GM19455 (cell line): ENCODE measurements around the gene DTNB.
A peak's percentile ranks its signal among the peaks of the same experiment; 100 is the strongest.
"Not testable (repeated sequence)": the region's sequence is repeated elsewhere in the genome, so short reads cannot be mapped to it uniquely, and the experiment has no call there.

ENCODE experiments used
- ATAC-seq: cut with Tn5 transposase; IDR thresholded peaks from one replicate; pipeline ENCODE4 v1.9.1; 2021; ENCODE audit not compliant: unreplicated experiment

The DTNB gene

GRCh38 chr2:25426326-25426725, 247.1 kb downstream of the DTNB start:
- no peak for ATAC-seq

GRCh38 chr2:25424426-25425028, 248.8 kb downstream of the DTNB start:
- no peak for ATAC-seq

DNA sequence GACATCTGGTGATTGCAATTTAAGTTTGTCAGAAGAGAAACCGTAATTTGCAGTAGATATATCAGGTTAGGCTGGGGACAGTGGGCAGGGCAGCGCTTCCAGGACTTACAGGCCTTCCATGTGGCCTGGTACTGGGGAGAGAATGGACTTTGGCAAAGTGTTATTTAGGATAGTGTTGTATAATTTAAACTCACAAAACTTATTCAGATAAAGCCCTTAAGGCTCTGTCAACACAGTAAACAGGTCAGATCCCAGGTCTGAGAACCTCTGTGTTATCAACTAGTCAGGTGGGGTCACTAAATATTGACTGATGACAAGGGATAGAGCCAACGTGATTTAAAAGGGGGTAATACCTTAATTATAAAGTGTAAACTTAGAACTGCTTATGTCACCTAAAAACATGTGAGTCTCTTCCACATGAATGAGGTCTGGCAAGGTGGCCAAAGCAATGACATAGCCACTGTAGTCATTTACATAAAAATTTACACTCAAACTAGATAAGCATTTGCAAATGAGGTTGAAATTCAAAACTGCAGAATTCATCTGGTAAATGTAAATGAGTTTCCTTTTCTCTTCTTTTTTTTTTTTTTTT, 251.5 kb downstream of the DTNB start:
- no peak for ATAC-seq

DNA sequence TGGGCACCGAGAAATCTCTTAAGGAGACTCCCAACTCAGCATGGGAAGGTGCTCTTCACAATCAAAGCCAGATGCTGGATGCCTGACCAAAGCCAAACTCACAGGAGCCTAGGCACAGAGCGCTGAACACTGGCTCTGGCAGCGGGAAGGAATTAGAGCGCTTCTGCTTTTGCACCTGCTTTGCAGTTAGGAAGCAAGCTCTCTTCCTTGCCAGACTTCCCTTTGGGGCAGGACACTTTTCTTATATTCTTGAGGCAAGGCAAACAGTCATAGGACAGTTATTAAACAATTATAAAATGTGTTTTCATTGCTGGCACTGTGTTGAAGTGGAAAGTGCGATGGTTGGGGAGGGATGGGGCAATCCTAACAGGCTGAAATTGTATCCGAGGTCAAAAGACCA, 252.1 kb downstream of the DTNB start:
- no peak for ATAC-seq

- peak; percentile 48 for ATAC-seq
These were observed 252.5 kb downstream of the DTNB start for GRCh38 chr2:25420820-25421237.

GRCh38 chr2:25419678-25420242, 253.6 kb downstream of the DTNB start:
- ATAC-seq = peak; percentile 66

DNA sequence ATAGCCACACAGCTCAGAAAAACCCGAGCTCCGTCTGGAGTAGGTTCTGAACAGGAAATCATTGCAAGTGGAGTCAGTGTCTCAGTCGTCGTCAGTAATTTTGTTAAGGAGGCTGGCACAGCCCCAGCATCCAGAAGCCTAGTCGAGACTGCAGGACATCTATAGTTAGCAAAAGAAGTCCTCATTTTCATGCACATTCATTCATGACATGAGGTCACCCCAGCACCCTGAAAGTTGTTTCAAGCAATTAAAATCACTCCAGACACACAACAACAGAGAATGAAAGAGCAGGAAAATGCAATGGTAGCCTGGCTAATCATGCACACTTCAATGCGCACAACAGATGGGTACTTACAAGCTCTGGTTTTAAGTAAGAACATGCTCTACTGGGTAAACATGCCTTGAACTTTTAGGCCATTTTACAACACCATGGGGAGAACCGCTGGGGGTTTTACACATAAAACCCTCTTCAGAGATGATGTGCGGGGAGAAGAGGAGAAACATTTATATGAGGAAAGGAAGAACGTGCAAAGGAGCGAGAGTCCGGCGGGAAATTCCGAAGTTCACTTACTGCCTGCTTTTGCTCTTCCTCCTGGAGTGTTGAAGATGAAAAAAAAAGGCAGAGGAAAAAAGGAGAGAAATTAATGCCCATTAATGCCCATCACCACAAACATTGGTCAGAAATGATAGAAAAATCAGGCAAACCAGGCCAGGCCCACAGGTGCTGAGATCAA, 254.3 kb downstream of the DTNB start:
- ATAC-seq = no peak

GRCh38 chr2:25417715-25418369, 255.5 kb downstream of the DTNB start:
- ATAC-seq = no peak

DNA sequence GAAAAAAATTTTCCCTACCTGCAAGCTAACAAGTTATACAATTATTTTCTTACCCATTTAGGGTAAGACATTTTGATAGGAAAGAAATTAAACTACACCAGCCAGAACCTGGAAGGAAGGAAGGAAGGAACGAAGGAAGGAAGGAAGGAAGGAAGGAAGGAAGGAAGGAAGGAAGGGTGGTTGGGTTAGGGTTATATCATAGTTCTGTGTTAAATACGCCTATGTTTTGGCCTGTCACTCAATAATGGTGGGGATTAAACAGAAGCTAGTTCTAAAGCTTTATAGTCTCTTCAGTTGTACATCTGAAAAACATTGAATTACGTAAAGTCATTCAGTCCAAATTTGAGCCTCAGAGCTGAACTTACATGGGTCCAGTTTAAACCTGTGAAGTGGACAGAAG, 256.7 kb downstream of the DTNB start:
- ATAC-seq = no peak

DNA sequence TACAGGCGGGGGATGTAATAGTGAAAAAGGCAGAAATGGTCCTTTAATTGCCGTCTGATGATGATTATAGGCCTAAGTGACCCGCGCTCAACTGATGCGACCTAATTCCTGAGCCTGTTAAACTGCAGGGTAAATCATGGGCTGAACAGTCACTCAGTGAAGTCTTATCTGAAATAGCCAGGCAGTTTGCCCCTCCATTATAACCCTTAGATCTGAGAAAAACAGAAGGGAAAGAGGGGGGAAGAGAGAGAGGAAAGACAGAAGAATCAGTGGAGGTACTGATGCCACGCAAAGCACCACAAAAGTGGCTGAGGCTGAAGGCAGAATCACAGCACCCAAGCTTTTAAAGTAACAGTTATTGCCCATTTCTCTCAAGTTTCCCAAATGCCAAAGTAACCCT, 258.6 kb downstream of the DTNB start:
- no peak for ATAC-seq

GRCh38 chr2:25413409-25413808, 260.0 kb downstream of the DTNB start:
- ATAC-seq = not testable (repeated sequence)

GRCh38 chr2:25411753-25412152, 261.6 kb downstream of the DTNB start:
- no peak for ATAC-seq

GRCh38 chr2:25411281-25411680, 262.1 kb downstream of the DTNB start:
- no peak for ATAC-seq

- no peak for ATAC-seq
These were observed 263.0 kb downstream of the DTNB start for GRCh38 chr2:25410370-25410769.

DNA sequence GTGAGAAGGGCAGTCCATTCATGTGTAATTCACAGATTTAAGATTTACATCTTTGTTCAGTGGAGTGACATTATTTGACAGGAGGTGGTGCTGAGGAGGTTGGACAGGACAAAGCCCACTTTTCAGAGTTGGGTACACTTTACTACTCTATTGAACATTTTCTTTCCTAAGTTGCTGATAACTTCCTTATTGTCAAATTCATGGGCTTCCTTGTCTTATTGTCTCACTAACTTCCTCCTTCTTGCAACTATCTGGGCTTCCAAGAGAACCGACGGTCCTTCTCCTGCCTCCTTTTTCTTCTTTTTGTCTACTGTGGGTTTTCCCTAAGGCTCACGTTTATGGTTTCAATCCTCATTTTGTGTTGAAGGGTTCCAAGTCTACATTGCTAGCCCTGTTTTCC, 263.9 kb downstream of the DTNB start:
- no peak for ATAC-seq

DNA sequence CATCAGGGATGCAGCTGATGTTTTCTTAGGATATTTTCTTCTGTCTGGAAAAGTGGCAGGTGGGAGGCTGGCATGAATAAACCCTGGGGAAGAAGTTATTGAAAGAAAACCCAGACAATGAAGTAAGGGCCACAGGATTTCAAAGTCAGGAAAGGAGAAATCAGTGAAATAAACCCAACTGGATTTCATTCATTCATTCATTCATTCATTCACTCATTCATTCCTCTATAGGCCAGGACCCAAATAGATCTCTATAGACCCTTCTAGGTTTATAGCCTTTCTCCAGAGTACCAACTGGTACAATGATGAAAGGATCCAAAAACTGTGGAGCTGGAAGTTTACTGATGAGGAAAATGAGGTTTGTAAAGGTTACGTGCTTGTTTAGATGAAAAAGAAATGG, 264.3 kb downstream of the DTNB start:
- no peak for ATAC-seq

DNA sequence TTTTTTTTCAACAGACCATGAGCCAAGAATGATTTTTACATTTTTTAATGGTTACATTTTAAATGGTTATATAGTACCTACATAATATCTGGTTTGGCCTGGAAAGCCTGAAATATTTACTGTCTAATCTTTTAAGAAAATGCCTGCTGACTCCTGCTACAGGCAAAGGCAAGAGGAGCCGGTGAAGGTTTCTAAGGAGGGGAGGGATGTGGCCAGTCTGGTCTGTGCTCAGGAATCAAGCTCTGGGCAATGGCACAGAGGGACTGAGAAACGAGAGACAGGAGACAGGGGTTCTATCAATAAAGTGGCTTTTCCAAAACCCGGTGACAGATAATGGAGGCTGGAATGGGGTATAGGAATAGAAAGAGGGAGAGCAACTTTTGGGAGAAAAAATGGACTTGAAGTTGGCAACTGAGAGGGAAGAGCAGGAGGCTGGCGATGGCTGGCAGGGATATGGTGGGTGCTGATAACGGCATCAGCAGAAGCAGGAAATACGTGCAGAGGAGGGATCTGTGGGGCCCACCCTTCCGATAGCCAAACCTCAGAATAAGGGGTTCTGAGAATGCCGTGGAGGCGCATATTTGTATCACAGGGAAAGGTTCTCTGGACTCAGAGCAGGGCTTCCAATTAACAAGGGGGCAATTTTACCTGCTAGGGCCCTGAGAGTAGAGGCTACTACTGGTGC, 267.6 kb downstream of the DTNB start:
- no peak for ATAC-seq

GRCh38 chr2:25403120-25403760, 270.1 kb downstream of the DTNB start:
- peak; percentile 65 for ATAC-seq

DNA sequence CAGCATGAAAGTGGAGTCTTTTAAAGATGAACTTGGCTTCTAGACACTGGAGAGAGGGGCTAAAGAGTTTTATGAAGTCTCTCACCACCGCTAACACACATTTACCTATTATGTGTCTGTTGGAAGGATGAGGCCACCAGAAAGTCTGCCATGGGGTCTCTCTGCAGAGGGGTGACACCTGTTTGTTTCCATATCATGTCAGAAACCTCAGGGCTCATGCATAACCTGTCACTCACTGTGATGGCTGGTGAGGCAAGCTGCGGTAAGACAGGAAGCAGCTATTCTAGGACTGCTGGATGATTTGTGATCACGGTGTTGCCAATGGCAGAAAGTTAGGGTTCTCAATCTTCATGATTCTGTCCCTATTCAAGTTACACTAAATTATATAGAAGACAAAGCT, 270.9 kb downstream of the DTNB start:
- ATAC-seq = peak; percentile 58

DNA sequence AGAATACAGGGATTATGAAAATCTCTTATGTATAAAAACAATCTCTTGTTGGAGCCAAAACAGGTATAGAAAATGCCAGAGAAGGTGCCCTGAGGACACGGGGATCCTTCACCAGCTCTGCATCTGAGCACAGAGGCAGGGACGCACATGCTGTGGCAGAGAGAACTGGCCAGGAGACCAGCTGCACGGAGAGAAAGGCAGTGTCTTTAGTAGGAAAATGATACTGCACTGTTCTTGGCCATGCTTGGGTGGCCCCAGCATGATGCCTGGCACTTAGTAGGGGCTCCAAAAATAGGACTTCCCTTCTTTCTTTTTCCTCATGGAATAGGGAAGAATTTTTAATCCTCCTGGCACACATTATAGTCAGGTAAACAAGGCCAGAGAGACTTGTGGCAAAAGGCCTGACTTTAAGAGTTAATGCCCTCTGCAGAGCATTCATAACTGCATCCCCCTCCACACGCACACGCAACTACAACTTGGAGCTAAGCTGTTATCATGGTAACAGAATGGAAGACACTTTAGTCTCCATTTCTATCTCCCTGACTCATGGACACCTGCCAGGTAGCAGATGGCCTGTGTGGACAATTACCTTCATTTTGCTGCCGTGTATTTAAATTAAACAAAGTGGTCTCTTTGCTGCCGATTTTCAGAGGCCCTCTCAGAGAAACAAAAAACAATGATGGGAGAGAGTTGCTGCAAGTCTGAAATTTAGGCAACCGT, 271.9 kb downstream of the DTNB start:
- ATAC-seq = no peak
